GM19372 (cell line): ENCODE data around the gene CRY2.

Experiments used
- ATAC-seq: cut with Tn5 transposase; IDR thresholded peaks from one replicate; pipeline ENCODE4 v1.9.1; 2021; ENCODE audit warnings: mild to moderate bottlenecking, low read depth, moderate library complexity; ENCODE audit not compliant: unreplicated experiment

The CRY2 gene

GRCh38 chr11:45846174-45846675 is 1.1 kb upstream of the CRY2 start:
- no peak for ATAC-seq

GRCh38 chr11:45847911-45848316 is 639 bp downstream of the CRY2 start:
- ATAC-seq = no peak

GRCh38 chr11:45848654-45849081 is 1.4 kb downstream of the CRY2 start:
- ATAC-seq = no peak

GRCh38 chr11:45850446-45850845 is 3.2 kb downstream of the CRY2 start:
- ATAC-seq = no peak

GRCh38 chr11:45851228-45851627 is 4.0 kb downstream of the CRY2 start:
- ATAC-seq = no peak

GRCh38 chr11:45852018-45852711 is 4.9 kb downstream of the CRY2 start:
- no peak for ATAC-seq

- ATAC-seq = peak; percentile 60
These were observed 5.4 kb downstream of the CRY2 start for GRCh38 chr11:45852712-45853101.

GRCh38 chr11:45853332-45854219 is 6.3 kb downstream of the CRY2 start:
- no peak for ATAC-seq

- ATAC-seq = no peak
These were observed 8.0 kb downstream of the CRY2 start for GRCh38 chr11:45855308-45855707.

GRCh38 chr11:45856044-45856468 is 8.8 kb downstream of the CRY2 start:
- ATAC-seq = no peak

- ATAC-seq = no peak
These were observed 10.7 kb downstream of the CRY2 start for GRCh38 chr11:45857961-45858474.

- no peak for ATAC-seq
These were observed 11.6 kb downstream of the CRY2 start for GRCh38 chr11:45858751-45859398.

- ATAC-seq = no peak
These were observed 12.4 kb downstream of the CRY2 start for GRCh38 chr11:45859661-45860140.

- ATAC-seq = no peak
These were observed 13.1 kb downstream of the CRY2 start for GRCh38 chr11:45860348-45860747.

GRCh38 chr11:45860764-45861510 is 13.7 kb downstream of the CRY2 start:
- no peak for ATAC-seq

GRCh38 chr11:45864041-45864440 is 16.8 kb downstream of the CRY2 start:
- ATAC-seq = no peak

GRCh38 chr11:45869551-45869950 is 22.3 kb downstream of the CRY2 start:
- ATAC-seq = no peak

- no peak for ATAC-seq
These were observed 23.4 kb downstream of the CRY2 start for GRCh38 chr11:45870706-45871105.

- no peak for ATAC-seq
These were observed 24.4 kb downstream of the CRY2 start for GRCh38 chr11:45871638-45872037.
